Mucosa of descending colon (tissue), 3 donors: ENCODE measurements around the gene MAGEH1. TPM values are rescaled to one million over a fixed set of nuclear protein-coding genes. Genes with fewer than 3 reads are reported as not detected.

Source experiments
- ATAC-seq: fragments of 200-7000 bp; cut with Tn5 transposase; one replicate; pipeline ENCODE4 v1.9.1; 2020; ENCODE audit warnings: mild to moderate bottlenecking, moderate library complexity
- DNase-seq, 3 donors: peaks; one replicate each; pipeline ENCODE4 v3.0.0-alpha.2; 2020
- H3K36me3 ChIP-seq: fragments of 200-600 bp; one replicate; pipeline ENCODE4 v1.8.0; 2021; ENCODE audit warnings: low read depth, mild to moderate bottlenecking
- H3K4me1 ChIP-seq: fragments of 200-600 bp; one replicate; pipeline ENCODE4 v1.8.0; 2021; ENCODE audit warnings: low read depth, mild to moderate bottlenecking
- H3K4me3 ChIP-seq: fragments of 200-600 bp; one replicate; pipeline ENCODE4 v1.8.0; 2021; ENCODE audit warnings: mild to moderate bottlenecking
- H3K9me3 ChIP-seq: fragments of 200-600 bp; one replicate; pipeline ENCODE4 v1.8.0; 2021; ENCODE audit warnings: mild to moderate bottlenecking
- CTCF ChIP-seq: fragments of 200-600 bp; IDR thresholded peaks from one replicate; pipeline ENCODE4 v1.8.0; 2022; ENCODE audit warnings: antibody characterized with exemption, mild to moderate bottlenecking
- intact Hi-C, 2 donors: fragments of 100-400 bp; cut with DNase I in 1 of 2; cut with micrococcal nuclease in 1 of 2; formaldehyde crosslinking; loops; one replicate each; pipeline versions ENCODE4 v1.11.0 to v1.11.1; 2022; cut with DNase I, micrococcal nuclease
- total RNA-seq, 3 donors: library from RNA; stranded (reverse); fragmentation: NEBNext Ultra II Directional in 2 of 3; extraction: Animal tissue kit (Norgen Biotek cat#: 25700) in 2 of 3; gene quantifications; one replicate each; pipeline versions ENCODE4 v1.2.1 to v1.2.4, GENCODE V29; 2021 to 2023
- donor health status: DM: no; HTN: no; CAD: no; lungs with moderate emphysema.
- donor health status: DM: no; HTN: no; CAD: no.
- donor health status: DM: no; HTN: yes; CAD: no.

Gene MAGEH1
- total RNA-seq, 3 donors from 2014 or later: 3.8 to 18.3 (median 7.1) TPM

- TF ChIP-seq CTCF: no peak
- no peaks in the 10 kb centered on the region for H3K4me1 ChIP-seq
- no peak overlapping the region for H3K4me3 ChIP-seq
- no peak for ATAC-seq
- H3K9me3 ChIP-seq: no peaks in the 10 kb centered on the region
- intact Hi-C loops: no loop called here
- no peak for DNase-seq
- no peaks in the 10 kb centered on the region for H3K36me3 ChIP-seq
Observed at GRCh38 chrX:55484948-55485347, 33.0 kb downstream of the MAGEH1 start.

- no peak for TF ChIP-seq CTCF
- Histone ChIP-seq H3K4me1 (no peaks in the 10 kb centered on the region), H3K9me3 (no peaks in the 10 kb centered on the region), H3K36me3 (no peaks in the 10 kb centered on the region), H3K4me3 (no peak overlapping the region)
- DNase-seq (no peak), ATAC-seq (no peak)
- intact Hi-C loops: no loop called here
Observed at GRCh38 chrX:55486736-55487135, 34.8 kb downstream of the MAGEH1 start.

- H3K4me1 ChIP-seq: no peaks in the 10 kb centered on the region
- DNase-seq (no peak), ATAC-seq (no peak)
- no peak overlapping the region for H3K4me3 ChIP-seq
- intact Hi-C loops: no loop called here
- H3K36me3 ChIP-seq: no peaks in the 10 kb centered on the region
- no peak for TF ChIP-seq CTCF
- no peaks in the 10 kb centered on the region for H3K9me3 ChIP-seq
Observed at GRCh38 chrX:55487143-55487542, 35.2 kb downstream of the MAGEH1 start.

GRCh38 chrX:55488006-55488592 is 36.2 kb downstream of the MAGEH1 start:
- no peaks in the 10 kb centered on the region for H3K36me3 ChIP-seq
- ATAC-seq (peak; percentile 79), DNase-seq (no peak)
- intact Hi-C loops: no loop called here
- TF ChIP-seq CTCF: no peak
- H3K9me3 ChIP-seq: no peaks in the 10 kb centered on the region
- no peak overlapping the region for H3K4me3 ChIP-seq
- no peaks in the 10 kb centered on the region for H3K4me1 ChIP-seq

GRCh38 chrX:55488593-55489313 is 36.8 kb downstream of the MAGEH1 start:
- peak; percentile 58 to 72 (median 70) for DNase-seq
- Histone ChIP-seq H3K36me3 (no peaks in the 10 kb centered on the region), H3K4me3 (peak overlapping the region; percentile 26), H3K4me1 (no peaks in the 10 kb centered on the region), H3K9me3 (no peaks in the 10 kb centered on the region)
- intact Hi-C loops: no loop called here
- ATAC-seq: peak; percentile 72
- no peak for TF ChIP-seq CTCF
